ENCODE measurements around the gene SEMA5A. TPM values are rescaled to one million over a fixed set of nuclear protein-coding genes. Genes with fewer than 3 reads are reported as not detected.

SEMA5A gene
- polyA plus RNA-seq, 1 donor from 2014 or later: 3.2 TPM

- no peaks in the 10 kb centered on the region for H3K9me3 ChIP-seq (ENCODE audit: low read length)
- H3K27me3 ChIP-seq (ENCODE audit: insufficient read depth, low read depth, low read length): no peaks in the 10 kb centered on the region
- H3K9ac ChIP-seq (ENCODE audit: low read length): no peak overlapping the region
- no peaks in the 10 kb centered on the region for H3K36me3 ChIP-seq (ENCODE audit: insufficient read depth, low read length)
- H3K4me2 ChIP-seq (ENCODE audit: low read length): no peak overlapping the region
- no peaks in the 10 kb centered on the region for H3K79me2 ChIP-seq (replicated peaks; ENCODE audit: insufficient read depth, low read length)
- TF ChIP-seq, protein P1, sequence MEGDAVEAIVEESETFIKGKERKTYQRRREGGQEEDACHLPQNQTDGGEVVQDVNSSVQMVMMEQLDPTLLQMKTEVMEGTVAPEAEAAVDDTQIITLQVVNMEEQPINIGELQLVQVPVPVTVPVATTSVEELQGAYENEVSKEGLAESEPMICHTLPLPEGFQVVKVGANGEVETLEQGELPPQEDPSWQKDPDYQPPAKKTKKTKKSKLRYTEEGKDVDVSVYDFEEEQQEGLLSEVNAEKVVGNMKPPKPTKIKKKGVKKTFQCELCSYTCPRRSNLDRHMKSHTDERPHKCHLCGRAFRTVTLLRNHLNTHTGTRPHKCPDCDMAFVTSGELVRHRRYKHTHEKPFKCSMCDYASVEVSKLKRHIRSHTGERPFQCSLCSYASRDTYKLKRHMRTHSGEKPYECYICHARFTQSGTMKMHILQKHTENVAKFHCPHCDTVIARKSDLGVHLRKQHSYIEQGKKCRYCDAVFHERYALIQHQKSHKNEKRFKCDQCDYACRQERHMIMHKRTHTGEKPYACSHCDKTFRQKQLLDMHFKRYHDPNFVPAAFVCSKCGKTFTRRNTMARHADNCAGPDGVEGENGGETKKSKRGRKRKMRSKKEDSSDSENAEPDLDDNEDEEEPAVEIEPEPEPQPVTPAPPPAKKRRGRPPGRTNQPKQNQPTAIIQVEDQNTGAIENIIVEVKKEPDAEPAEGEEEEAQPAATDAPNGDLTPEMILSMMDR (IDR thresholded peaks at IDR 0.05; ENCODE audit: poor library complexity, severe bottlenecking): no peak
- TF ChIP-seq RAD21 (conservative IDR thresholded peaks at IDR 0.05): no peak
- no peak for TF ChIP-seq SMC3 (conservative IDR thresholded peaks at IDR 0.05; ENCODE audit: poor library complexity)
- TF ChIP-seq REST (IDR thresholded peaks at IDR 0.05; ENCODE audit: borderline replicate concordance): no peak
- TF ChIP-seq POLR2AphosphoS5 (IDR thresholded peaks at IDR 0.05): no peak
- TF ChIP-seq EZH2 (IDR thresholded peaks at IDR 0.05; ENCODE audit: borderline replicate concordance, insufficient read depth, low read length, poor library complexity, severe bottlenecking): no peak
- TF ChIP-seq TAF1 (IDR thresholded peaks at IDR 0.05; ENCODE audit: low read depth): no peak
- TF ChIP-seq MXI1 (conservative IDR thresholded peaks at IDR 0.05; ENCODE audit: poor library complexity, severe bottlenecking): no peak
- TF ChIP-seq EP300 (conservative IDR thresholded peaks at IDR 0.05; ENCODE audit: poor library complexity, severe bottlenecking): no peak
- no peaks in the 10 kb centered on the region for H4K20me1 ChIP-seq (ENCODE audit: insufficient read depth)
- H3F3A ChIP-seq (ENCODE audit: insufficient read depth, low read length, poor library complexity, severe bottlenecking): no peaks in the 10 kb centered on the region
- H3K9me2 ChIP-seq (ENCODE audit: insufficient read depth, low read length): no peaks in the 10 kb centered on the region
- H3K4me3 ChIP-seq (ENCODE audit: low read length): no peak overlapping the region
- no peak overlapping the region for H2AFZ ChIP-seq (ENCODE audit: low read depth, low read length)
- no peak overlapping the region for H3K27ac ChIP-seq (ENCODE audit: low read length)
Measured at GRCh38 chr5:9337928-9338595, 207.8 kb downstream of the SEMA5A start.

- Histone ChIP-seq H4K20me1 (ENCODE audit: insufficient read depth) (no peaks in the 10 kb centered on the region), H3K27me3 (ENCODE audit: insufficient read depth, low read depth, low read length) (no peaks in the 10 kb centered on the region), H3K4me2 (ENCODE audit: low read length) (no peak overlapping the region), H3K9ac (ENCODE audit: low read length) (no peak overlapping the region), H2AFZ (ENCODE audit: low read depth, low read length) (no peak overlapping the region), H3K27ac (ENCODE audit: low read length) (no peak overlapping the region), H3K9me2 (ENCODE audit: insufficient read depth, low read length) (no peaks in the 10 kb centered on the region), H3K36me3 (ENCODE audit: insufficient read depth, low read length) (peaks cover 4% of the 10 kb centered on the region), H3K4me3 (ENCODE audit: low read length) (no peak overlapping the region), H3F3A (ENCODE audit: insufficient read depth, low read length, poor library complexity, severe bottlenecking) (no peaks in the 10 kb centered on the region), H3K79me2 (replicated peaks; ENCODE audit: insufficient read depth, low read length) (no peaks in the 10 kb centered on the region), H3K9me3 (ENCODE audit: low read length) (no peaks in the 10 kb centered on the region)
- no peak for TF ChIP-seq TAF1 (IDR thresholded peaks at IDR 0.05; ENCODE audit: low read depth)
- TF ChIP-seq EP300 (conservative IDR thresholded peaks at IDR 0.05; ENCODE audit: poor library complexity, severe bottlenecking): no peak
- no peak for TF ChIP-seq EZH2 (IDR thresholded peaks at IDR 0.05; ENCODE audit: borderline replicate concordance, insufficient read depth, low read length, poor library complexity, severe bottlenecking)
Measured at GRCh38 chr5:9335754-9336495, 209.9 kb downstream of the SEMA5A start.
